HUES64 (cell line): ENCODE results near the gene FER.
"Not testable (repeated sequence)": the region's sequence is repeated elsewhere in the genome, so short reads cannot be mapped to it uniquely, and the experiment has no call there.

Experiments
- H3K27ac ChIP-seq: 2 replicates; pipeline ENCODE4 v1.7.0; 2013; ENCODE audit warnings: low read depth, low read length, inconsistent platforms
- H3K27me3 ChIP-seq: 2 replicates; pipeline ENCODE4 v1.6.1; 2013; ENCODE audit warnings: mild to moderate bottlenecking, low read length; ENCODE audit not compliant: insufficient read depth
- H3K36me3 ChIP-seq: 2 replicates; pipeline ENCODE4 v1.6.1; 2013; ENCODE audit warnings: mild to moderate bottlenecking, low read length; ENCODE audit not compliant: insufficient read depth
- H3K4me1 ChIP-seq: 2 replicates; pipeline ENCODE4 v1.6.1; 2013; ENCODE audit warnings: mild to moderate bottlenecking, low read length, moderate library complexity; ENCODE audit not compliant: insufficient read depth
- H3K4me3 ChIP-seq: 2 replicates; pipeline ENCODE4 v1.5.1; 2013; ENCODE audit warnings: mild to moderate bottlenecking, low read length, moderate library complexity
- H3K9ac ChIP-seq: 2 replicates; pipeline ENCODE4 v1.6.1; 2013; ENCODE audit warnings: mild to moderate bottlenecking, low read depth, low read length
- H3K9me3 ChIP-seq: 2 replicates; pipeline ENCODE4 v1.6.1; 2013; ENCODE audit warnings: low read depth, low read length; ENCODE audit not compliant: insufficient read depth
- WGBS: fragments of 150-250, 120-280 bp; methylation state at CpG from one replicate; pipeline ENCODE4 v1.1.7; 2013; ENCODE audit warnings: missing lambda C conversion rate; 5-methylcytosine and 5-hydroxymethylcytosine counted together

Gene FER

DNA sequence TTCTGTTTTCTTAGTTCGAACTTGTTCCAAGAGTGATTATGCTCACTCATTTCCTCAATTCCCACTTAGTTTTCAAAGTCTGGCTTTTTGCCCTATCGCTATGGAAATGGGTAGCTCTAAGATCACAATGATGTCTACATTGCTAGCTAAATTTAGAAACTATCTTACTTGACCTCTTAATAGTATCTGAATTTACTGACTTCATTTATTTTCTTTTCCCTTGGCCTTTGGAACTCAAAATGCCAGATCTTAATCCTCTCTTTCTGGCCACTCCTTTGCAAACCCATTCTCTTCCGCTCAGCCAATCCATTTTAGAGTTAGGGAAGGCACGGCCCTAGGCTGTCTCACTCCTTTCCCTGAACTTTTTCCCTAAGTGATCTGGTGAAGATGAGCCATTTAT is 137.0 kb downstream of the FER start:
- H3K27me3 ChIP-seq, result no peaks in the 10 kb centered on the region
- H3K36me3 ChIP-seq, result no peaks in the 10 kb centered on the region
- 87% methylated on average over 4 of the region's 4 CpGs for WGBS
- H3K4me3 ChIP-seq, result no peak overlapping the region
- H3K9ac ChIP-seq, result no peak overlapping the region
- no peak overlapping the region; the same call in 1 of the 2 replicates for H3K27ac ChIP-seq
- peaks cover 10% of the 10 kb centered on the region for H3K4me1 ChIP-seq
- no peaks in the 10 kb centered on the region for H3K9me3 ChIP-seq

DNA sequence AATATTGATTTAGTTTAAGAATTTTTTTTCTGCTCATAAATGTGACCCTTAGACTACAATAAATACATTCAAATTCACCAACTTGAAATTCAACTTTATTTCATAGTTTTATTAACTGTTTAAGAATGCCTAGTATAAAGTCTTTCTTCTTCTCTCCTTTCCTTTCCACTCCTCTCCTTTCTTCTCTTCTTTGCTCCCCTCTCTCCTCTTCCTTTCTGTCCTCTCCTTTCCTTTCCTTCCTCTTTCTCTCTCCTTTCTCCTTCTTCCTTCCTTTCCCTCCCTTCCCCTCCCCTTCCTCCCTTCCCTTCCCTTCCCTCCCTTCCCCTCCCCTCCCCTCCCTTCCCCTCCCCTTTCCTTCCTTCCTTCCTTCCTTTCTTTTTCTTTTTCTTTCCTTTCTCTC is 150.6 kb downstream of the FER start:
- H3K9me3 ChIP-seq, result no peaks in the 10 kb centered on the region
- H3K4me3 ChIP-seq, result no peak overlapping the region
- no peaks in the 10 kb centered on the region for H3K36me3 ChIP-seq
- no peak overlapping the region for H3K9ac ChIP-seq
- H3K27ac ChIP-seq, result no peak overlapping the region
- peaks cover 3% of the 10 kb centered on the region; the same call in 1 of the 2 replicates for H3K4me1 ChIP-seq
- no peaks in the 10 kb centered on the region for H3K27me3 ChIP-seq

DNA sequence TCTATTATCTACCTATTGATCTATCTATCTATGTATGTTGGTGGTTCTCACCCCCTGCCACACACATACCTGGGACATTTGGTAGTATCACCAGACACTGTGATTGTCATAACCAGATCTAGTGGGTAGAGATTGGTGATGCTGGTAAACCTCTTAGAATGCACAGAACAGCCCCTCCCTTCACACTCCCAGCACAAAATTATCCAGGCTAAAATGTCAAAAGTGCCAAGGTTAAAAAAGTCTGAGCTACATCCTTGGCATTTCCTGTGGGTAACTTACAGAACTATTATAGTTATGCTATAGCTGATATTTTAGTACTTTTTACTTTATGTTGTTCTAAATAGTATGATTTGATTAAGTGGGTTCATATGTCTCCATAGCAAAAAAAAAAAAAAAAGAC is 151.0 kb downstream of the FER start:
- Histone ChIP-seq H3K9ac (no peak overlapping the region), H3K4me3 (no peak overlapping the region), H3K4me1 (peaks cover 3% of the 10 kb centered on the region; the same call in 1 of the 2 replicates), H3K9me3 (no peaks in the 10 kb centered on the region), H3K27me3 (no peaks in the 10 kb centered on the region), H3K27ac (no peak overlapping the region), H3K36me3 (no peaks in the 10 kb centered on the region)

DNA sequence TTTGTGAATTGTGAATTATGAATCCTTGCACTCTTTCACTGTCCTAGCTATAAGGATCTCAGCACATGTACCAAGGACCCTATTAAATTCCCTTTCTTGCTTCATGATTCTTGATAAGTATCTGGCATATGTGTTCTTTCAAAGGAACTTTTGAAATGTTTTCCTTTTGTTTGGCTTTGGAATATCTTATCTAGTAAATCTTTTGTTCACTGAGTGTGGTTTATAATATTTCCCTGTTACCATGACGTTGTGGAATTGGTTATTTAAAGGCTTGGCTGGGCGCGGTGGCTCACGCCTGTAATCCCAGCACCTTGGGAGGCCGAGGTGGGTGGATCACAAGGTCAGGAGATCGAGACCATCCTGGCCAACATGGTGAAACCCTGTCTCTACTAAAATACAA is 151.5 kb downstream of the FER start:
- WGBS, result 95% methylated on average over 6 of the region's 6 CpGs
- H3K4me3 ChIP-seq, H3K9me3 ChIP-seq, H3K4me1 ChIP-seq, H3K36me3 ChIP-seq, H3K27ac ChIP-seq, H3K27me3 ChIP-seq, H3K9ac ChIP-seq: not testable (repeated sequence)

DNA sequence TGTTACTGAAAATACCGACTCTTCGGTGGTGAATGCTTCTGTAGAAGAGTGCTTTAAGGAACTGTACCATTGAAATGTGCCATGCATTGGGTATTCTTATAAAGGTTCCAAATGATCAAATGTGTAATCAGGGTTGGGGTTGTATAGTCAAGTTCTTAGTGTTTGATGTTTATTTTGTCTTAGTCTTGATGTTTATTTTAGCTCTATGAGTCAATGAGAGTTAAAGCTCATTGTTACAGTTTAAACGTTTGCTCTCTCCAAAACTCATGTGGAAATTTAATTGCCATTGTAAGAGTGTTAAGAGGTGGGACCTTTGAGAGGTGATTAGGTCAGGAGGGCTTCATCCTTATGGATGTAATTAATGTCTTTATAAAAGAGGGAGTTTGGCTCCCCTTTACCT is 153.0 kb downstream of the FER start:
- peaks cover 3% of the 10 kb centered on the region; the same call in 1 of the 2 replicates for H3K4me1 ChIP-seq
- H3K27ac ChIP-seq, result no peak overlapping the region
- no peaks in the 10 kb centered on the region for H3K36me3 ChIP-seq
- H3K27me3 ChIP-seq, result no peaks in the 10 kb centered on the region
- H3K9me3 ChIP-seq, result no peaks in the 10 kb centered on the region
- H3K4me3 ChIP-seq, result no peak overlapping the region
- WGBS, result 91% methylated on average over 3 of the region's 3 CpGs
- no peak overlapping the region for H3K9ac ChIP-seq

DNA sequence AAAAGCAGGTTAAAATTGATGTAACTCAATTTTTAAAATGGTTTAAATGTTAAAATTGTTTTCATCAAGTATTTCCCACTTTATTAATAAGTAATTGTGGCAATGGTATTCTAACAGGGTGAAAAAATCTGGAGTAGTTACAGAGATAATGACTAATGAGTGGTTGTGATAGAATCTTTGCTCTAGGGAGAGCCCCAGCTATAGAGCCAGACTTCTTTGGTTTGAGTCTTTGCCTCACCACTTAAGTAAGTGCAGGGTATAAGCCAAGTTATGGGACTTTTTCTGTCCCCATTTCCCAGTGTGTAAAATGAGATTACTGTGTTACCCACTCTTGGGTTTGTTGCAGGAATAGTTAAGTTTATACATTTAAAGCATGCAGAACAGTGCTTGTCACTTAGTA is 158.1 kb downstream of the FER start:
- no peaks in the 10 kb centered on the region for H3K27me3 ChIP-seq
- no peaks in the 10 kb centered on the region; the same call in 1 of the 2 replicates for H3K36me3 ChIP-seq
- no peaks in the 10 kb centered on the region for H3K9me3 ChIP-seq
- no peak overlapping the region for H3K27ac ChIP-seq
- no peak overlapping the region for H3K9ac ChIP-seq
- H3K4me3 ChIP-seq, result no peak overlapping the region
- 0 out of 2 replicates have a peak, but pooled peaks cover under 1% of the 10 kb centered on the region for H3K4me1 ChIP-seq

DNA sequence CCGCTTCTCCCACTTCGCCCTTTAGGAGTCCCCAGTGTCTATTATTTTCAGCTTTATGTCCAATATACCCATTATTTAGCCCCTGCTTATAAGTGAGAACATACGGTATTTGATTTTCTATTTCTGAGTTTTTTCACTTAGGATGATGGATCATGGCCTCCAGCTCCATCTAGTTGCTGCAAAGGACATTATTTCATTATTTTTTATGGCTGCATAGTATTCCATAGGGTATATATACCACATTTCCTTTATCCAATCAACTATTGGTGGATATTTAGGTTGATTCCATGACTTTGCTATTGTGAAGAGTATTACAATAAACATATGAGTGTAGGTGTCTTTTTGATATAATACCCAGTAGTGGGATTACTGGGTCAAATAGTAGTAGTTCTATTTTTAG is 162.9 kb downstream of the FER start:
- H3K9me3 ChIP-seq, result no peaks in the 10 kb centered on the region
- WGBS, result 99% methylated on average over 3 of the region's 3 CpGs
- H3K4me3 ChIP-seq, result no peak overlapping the region
- no peak overlapping the region for H3K27ac ChIP-seq
- H3K9ac ChIP-seq, result no peak overlapping the region
- H3K36me3 ChIP-seq, result no peaks in the 10 kb centered on the region; the same call in 1 of the 2 replicates
- H3K4me1 ChIP-seq, result no peaks in the 10 kb centered on the region
- no peaks in the 10 kb centered on the region for H3K27me3 ChIP-seq

DNA sequence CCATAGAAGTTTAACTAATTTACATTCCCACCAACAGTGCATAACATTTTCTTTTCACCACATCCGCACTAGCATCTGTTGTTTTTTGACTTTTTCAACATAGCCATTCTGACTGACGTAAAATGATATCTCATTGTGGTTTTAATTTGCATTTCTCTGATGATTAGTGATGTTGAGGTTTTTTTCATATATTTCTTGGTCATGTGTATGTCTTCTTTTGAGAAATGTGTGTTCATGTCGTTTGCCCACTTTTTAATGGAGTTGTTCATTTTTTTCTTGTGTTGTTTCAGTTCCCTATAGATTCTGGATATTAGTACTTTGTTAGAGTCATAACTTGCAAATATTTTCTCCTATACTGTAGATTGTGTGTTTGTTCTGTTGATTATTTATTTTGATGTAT is 163.4 kb downstream of the FER start:
- H3K9ac ChIP-seq, result no peak overlapping the region
- H3K36me3 ChIP-seq, result no peaks in the 10 kb centered on the region; the same call in 1 of the 2 replicates
- H3K27ac ChIP-seq, result no peak overlapping the region
- WGBS, result 96% methylated on average over 3 of the region's 3 CpGs
- no peak overlapping the region for H3K4me3 ChIP-seq
- no peaks in the 10 kb centered on the region for H3K9me3 ChIP-seq
- no peaks in the 10 kb centered on the region for H3K27me3 ChIP-seq
- H3K4me1 ChIP-seq, result no peaks in the 10 kb centered on the region

DNA sequence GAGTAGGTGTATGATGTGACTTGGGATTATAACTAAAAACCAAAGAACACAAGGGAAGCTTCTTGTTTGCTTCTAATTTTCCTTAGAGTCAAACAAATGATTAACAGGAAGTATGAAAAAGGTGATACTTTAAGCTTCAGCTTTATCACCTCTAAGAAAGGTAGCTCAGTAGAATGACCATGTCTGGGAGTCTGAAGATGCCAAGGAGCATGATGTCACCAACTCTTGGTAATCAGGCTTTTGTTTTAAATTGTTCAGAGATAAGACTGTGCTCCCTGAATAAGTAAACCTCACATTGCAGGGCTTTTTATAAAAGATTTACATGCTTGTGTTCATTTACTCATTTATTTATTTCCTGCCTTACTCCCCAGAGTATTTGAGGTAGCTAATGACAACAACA is 169.9 kb downstream of the FER start:
- Histone ChIP-seq H3K27me3 (no peaks in the 10 kb centered on the region), H3K27ac (no peak overlapping the region), H3K9ac (no peak overlapping the region), H3K4me3 (no peak overlapping the region), H3K4me1 (no peaks in the 10 kb centered on the region; the same call in 1 of the 2 replicates), H3K9me3 (no peaks in the 10 kb centered on the region), H3K36me3 (no peaks in the 10 kb centered on the region)

DNA sequence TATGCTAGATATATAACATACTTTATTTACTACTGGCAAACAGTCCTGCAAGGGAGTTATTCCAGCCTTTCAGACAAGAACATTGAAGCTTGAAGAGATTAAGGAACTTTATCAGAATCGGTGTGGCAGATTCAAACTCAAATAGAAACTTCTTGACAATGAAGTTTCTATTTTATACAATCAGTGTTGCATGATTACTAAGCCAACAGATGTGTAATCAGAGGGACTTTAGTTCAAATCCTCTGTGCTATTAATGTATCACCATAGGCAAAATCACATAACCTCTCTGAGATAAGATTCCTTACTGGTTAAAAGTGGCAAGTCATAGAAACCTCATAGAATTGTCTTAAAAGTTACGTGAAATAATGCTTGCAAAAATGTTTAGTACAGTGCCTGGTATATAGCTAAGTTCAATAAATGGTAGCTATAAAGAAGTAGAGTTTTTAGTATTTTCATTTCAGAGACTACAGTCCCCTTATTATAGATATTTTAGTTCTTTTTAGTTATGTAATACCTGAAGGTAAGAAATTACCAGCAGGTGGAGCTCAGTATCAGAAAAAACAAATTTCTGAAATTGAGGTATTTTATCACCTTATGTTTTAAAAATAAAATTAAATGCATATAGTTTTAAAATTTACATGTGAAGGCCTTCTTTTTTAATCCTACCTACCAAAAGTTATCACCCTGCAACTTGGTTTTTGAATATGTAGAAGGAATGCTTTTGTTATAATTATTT is 172.1 kb downstream of the FER start:
- WGBS, result 98% methylated on average over 2 of the region's 2 CpGs
- H3K9me3 ChIP-seq, result no peaks in the 10 kb centered on the region

DNA sequence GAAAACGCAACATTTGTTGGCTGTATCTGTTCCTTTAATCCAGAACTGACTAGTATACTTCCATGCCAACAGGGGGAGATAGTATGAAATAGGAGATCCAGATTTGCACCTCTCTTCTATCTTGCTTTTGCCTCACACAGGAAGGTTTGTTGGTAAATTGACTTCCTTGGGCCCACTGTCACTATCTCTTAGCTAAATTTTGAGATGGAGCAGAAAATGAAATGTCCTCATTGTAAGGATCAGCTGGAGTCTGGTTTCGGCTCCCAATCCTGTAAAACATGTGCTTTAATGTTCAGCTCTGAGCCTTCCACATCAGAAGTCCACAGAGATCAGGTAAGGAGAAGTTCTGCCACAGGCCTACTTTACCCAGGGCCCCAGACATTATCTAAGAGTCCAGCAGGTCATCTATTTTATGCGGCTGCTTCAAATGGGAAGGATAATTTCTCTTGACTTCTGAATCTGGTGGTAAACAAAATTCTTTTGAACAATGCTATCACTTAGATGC is 176.8 kb downstream of the FER start:
- no peaks in the 10 kb centered on the region for H3K4me1 ChIP-seq
- WGBS, result 90% methylated on average over 3 of the region's 3 CpGs
- H3K9ac ChIP-seq, result no peak overlapping the region
- no peak overlapping the region for H3K4me3 ChIP-seq
- H3K27ac ChIP-seq, result no peak overlapping the region
- no peaks in the 10 kb centered on the region for H3K27me3 ChIP-seq
- H3K36me3 ChIP-seq, result no peaks in the 10 kb centered on the region
- H3K9me3 ChIP-seq, result no peaks in the 10 kb centered on the region

More for the DNA sequence above, 172.1 kb downstream of the FER start:
- H3K9ac ChIP-seq, result no peak overlapping the region
- H3K36me3 ChIP-seq, result no peaks in the 10 kb centered on the region
- no peak overlapping the region for H3K4me3 ChIP-seq
- H3K4me1 ChIP-seq, result no peaks in the 10 kb centered on the region; the same call in 1 of the 2 replicates
- no peaks in the 10 kb centered on the region for H3K27me3 ChIP-seq
- H3K27ac ChIP-seq, result no peak overlapping the region

DNA sequence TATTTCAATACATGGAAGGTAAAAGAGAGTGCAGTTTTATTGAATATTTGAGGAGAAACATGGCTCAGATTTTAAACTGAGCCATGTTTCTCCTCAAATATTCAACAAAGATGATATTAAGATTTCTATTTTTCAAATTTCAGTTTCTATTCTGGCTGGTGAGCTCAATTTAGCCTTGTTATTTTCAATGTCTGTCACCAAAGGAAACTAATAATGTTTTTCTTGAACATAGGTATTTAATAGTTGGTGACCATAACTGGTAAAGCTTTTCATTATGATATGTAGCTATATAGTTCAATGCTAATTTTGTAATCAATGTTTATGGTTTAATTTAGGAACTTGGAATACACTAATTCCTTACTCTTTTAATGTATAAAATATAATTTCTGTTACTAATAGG is 177.4 kb downstream of the FER start:
- H3K27ac ChIP-seq, result no peak overlapping the region
- H3K36me3 ChIP-seq, result no peaks in the 10 kb centered on the region
- H3K27me3 ChIP-seq, result no peaks in the 10 kb centered on the region
- H3K9ac ChIP-seq, result no peak overlapping the region
- H3K4me3 ChIP-seq, result no peak overlapping the region
- H3K4me1 ChIP-seq, result no peaks in the 10 kb centered on the region
- H3K9me3 ChIP-seq, result no peaks in the 10 kb centered on the region
